NK-92 treated with Interleukin-12 subunit alpha and Interleukin-12 subunit beta, amount 100 ng/mL, for 24 hours (cell line): ENCODE data around the gene RNF167.

ENCODE experiments used
- DNase-seq: peaks from one replicate; lab custom pipeline; 2025; lab: John Stamatoyannopoulos, UW

RNF167 gene

DNA sequence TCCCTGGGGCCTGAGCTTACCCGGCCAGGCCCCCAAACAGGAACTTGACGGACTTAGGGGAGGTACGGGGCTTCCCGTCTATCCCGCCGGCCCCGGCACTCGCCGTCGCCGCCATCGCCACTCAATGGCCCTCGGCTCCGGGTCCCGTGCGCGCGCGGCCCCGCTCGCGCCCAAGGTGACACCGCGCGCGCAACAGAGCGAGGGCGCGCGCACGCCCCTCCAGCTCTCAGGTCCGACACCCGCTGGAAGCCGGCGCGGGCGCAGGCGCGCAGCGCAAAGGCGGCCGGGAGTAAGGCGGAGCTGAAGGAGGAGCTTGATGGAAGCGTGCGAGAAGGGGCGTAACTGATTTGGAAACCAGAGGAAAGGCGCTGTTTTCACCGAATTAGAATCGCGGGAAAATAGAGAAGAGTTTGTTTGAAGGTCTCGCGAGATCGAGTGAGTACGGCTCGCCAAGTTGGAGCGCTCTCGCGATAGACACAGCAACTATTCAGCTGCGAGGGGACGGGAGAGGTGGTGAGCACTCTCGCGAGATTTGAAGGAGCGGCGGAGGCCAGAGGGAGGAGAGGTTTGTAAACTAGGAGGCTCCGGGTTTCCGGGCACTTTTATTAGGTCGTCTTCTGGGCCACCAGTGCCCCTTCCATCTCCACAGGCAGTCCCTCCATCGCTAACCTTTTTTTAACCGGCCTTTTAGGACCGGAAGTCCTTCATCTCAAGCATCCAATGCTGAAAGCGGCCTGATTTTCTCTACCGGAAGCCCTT lies at the start of gene RNF167, which contains the start of gene SLC25A11:
TSS of gene RNF167 (plus strand) at position 473 of the 759 bp plus-strand sequence. CDS start 642 bp downstream, outside the sequence.
TSS of gene SLC25A11 (minus strand) at position 251 of the 759 bp plus-strand sequence. CDS start at position 115, 136 bp downstream.
- peak; percentile 93 for DNase-seq

DNA sequence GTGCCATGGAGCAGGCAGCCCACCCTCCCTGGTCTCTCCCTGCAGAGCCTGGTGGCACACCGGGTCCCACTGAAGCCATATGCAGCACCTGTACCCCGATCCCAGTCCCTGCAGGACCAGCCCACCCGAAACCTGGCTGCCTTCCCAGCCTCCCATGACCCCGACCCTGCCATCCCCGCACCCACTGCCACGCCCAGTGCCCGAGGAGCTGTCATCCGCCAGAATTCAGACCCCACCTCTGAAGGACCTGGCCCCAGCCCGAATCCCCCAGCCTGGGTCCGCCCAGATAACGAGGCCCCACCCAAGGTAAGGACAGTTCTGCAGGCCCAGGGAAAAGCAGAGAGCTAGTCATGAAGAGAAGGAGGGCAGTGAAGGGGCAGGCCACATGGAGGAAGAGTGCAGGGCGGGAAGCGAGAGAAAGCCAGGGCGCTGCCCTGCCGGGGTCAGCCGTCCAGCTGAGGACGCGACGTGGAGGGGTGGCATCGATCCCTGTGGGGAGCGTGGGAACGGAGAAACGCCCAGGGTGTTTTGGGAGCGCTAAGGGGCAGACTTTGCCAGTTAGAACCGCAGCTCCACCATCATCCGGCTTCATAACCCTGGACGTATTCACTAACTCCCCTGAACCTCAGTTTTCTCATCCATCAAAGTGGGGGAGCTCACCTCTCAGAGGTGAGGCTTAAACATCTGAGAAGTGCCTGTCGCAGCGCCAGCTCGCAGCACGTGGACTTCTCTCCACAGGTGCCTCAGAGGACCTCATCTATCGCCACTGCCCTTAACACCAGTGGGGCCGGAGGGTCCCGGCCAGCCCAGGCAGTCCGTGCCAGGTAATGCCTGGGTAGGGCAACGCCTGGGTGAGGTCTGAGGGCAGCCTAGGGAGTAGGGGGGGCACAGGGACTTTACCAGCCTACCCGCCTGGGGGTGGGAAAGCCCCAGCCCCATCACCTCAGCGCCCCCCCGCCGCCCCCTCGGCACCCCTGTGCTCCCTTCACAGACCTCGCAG lies 48.4 kb upstream of the RNF167 start:
- DNase-seq = no peak

DNA sequence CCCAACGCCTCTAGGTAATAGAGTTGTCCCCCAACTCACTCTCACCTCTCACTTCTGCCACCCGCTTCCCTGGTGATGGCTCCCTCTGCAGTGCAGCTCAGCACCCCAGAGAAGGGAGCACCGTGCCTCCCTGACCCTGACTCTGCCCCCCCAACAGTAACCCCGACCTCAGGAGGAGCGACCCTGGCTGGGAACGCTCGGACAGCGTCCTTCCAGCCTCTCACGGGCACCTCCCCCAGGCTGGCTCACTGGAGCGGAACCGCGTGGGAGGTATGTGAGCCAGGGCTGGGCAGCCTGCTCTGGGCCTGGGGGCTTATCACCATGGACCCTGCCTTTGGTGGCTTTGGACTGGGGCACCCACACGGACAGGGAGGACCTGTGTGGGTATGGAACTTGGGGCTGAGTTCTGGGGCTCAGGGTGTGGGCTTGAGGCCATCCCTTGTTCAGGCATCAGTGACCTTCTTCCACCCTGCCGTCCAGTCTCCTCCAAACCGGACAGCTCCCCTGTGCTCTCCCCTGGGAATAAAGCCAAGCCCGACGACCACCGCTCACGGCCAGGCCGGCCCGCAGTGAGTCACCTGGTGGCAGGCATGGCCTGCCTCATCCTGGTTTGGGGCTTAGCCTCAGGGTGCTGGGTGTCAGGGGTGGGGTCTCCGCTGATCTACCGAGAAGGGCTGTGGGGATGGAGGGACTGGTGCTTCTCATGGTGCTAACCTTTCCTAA lies 47.4 kb upstream of the RNF167 start:
- DNase-seq = no peak

- no peak for DNase-seq
These were observed 46.8 kb upstream of the RNF167 start for GRCh38 chr17:4893272-4893671.

DNA sequence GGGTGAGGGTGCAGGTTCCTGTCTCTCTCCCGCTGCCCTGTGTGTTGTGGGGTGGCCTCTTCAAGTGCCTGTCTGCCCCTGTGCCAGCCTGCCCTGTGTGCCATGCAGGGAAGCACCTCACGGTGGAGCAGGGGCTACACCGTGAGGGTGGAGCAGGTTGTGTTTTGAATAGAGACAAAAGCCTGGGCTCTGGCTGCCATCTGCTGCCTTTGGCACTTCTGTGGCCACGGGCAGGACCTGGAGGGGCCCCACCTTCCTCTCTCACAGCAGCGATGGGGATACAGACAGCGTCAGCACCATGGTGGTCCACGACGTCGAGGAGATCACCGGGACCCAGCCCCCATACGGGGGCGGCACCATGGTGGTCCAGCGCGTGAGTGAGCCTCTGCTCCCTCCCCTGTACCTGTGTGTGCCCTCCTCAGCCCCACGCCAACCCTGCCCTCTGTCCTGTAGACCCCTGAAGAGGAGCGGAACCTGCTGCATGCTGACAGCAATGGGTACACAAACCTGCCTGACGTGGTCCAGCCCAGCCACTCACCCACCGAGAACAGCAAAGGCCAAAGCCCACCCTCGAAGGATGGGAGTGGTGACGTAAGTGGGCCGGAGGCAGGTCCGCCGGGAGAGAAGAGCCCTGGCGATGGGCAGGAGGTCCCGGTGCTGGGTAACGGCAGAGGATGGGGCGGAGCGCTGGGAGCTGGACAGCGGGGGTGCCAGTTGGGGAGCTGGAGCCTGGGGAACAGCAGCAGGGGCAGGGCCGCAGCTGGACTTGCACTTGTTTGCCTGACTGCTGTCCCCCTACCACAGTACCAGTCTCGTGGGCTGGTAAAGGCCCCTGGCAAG lies 46.1 kb upstream of the RNF167 start:
- no peak for DNase-seq

DNA sequence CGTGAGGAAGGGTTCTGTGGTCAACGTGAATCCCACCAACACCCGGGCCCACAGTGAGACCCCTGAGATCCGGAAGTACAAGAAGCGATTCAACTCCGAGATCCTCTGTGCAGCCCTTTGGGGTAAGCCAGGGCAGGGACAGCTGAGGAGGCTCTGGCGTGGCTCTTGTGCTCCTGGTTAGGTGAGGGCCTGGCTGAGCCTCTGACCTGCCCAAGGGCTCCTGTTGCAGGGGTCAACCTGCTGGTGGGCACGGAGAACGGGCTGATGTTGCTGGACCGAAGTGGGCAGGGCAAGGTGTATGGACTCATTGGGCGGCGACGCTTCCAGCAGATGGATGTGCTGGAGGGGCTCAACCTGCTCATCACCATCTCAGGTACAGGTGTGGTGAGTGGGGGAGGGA lies 44.9 kb upstream of the RNF167 start:
- no peak for DNase-seq

DNA sequence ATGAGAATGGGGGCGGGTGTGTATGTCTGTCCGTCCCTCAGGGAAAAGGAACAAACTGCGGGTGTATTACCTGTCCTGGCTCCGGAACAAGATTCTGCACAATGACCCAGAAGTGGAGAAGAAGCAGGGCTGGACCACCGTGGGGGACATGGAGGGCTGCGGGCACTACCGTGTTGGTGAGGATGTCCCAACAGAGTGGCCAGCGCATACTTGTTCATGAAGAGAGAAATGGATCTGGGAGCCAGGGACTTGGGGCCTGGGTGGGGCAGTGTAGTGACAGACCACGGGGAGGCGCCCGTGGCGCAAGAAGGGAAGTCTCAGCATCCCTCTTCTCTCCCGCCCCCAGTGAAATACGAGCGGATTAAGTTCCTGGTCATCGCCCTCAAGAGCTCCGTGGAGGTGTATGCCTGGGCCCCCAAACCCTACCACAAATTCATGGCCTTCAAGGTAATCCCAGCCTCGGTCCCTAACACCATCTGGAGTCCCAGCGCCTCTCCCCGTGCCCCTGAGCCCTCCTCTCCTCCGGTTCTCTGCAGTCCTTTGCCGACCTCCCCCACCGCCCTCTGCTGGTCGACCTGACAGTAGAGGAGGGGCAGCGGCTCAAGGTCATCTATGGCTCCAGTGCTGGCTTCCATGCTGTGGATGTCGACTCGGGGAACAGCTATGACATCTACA lies 44.3 kb upstream of the RNF167 start:
- no peak for DNase-seq

GRCh38 chr17:4896332-4897197 lies 43.5 kb upstream of the RNF167 start:
- no peak for DNase-seq

- DNase-seq = no peak
These were observed 42.8 kb upstream of the RNF167 start for GRCh38 chr17:4897198-4897687.

- DNase-seq = no peak
These were observed 42.3 kb upstream of the RNF167 start for GRCh38 chr17:4897785-4898184.

- no peak for DNase-seq
These were observed 41.7 kb upstream of the RNF167 start for GRCh38 chr17:4898351-4898750.

DNA sequence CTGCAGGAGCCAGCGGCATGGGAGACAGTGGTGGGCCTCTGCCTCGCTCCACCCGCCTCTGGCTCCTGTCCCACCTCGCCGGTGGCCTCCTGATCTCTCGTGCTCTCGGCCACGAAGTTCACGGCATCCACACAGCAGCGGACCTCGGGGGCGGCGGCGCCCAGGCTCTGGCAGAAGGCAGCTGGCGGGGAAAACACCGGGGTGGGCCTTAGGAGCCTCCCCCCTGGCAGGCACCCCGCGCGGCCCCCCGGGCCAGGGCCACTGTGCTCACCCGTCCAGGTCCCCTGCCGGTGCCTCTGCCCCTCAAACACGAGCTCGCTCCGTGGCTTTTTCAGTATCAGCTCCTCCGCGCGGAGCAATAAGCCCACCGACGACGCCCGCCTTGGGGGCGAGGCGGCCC lies 41.1 kb upstream of the RNF167 start:
- no peak for DNase-seq

GRCh38 chr17:4899341-4900230 lies 40.5 kb upstream of the RNF167 start, which contains the start of gene C17orf107:
Gene C17orf107, plus strand, starts transcription at chr17:4899536. Its CDS starts 227 bp downstream, at chr17:4899763.
- DNase-seq = no peak

DNA sequence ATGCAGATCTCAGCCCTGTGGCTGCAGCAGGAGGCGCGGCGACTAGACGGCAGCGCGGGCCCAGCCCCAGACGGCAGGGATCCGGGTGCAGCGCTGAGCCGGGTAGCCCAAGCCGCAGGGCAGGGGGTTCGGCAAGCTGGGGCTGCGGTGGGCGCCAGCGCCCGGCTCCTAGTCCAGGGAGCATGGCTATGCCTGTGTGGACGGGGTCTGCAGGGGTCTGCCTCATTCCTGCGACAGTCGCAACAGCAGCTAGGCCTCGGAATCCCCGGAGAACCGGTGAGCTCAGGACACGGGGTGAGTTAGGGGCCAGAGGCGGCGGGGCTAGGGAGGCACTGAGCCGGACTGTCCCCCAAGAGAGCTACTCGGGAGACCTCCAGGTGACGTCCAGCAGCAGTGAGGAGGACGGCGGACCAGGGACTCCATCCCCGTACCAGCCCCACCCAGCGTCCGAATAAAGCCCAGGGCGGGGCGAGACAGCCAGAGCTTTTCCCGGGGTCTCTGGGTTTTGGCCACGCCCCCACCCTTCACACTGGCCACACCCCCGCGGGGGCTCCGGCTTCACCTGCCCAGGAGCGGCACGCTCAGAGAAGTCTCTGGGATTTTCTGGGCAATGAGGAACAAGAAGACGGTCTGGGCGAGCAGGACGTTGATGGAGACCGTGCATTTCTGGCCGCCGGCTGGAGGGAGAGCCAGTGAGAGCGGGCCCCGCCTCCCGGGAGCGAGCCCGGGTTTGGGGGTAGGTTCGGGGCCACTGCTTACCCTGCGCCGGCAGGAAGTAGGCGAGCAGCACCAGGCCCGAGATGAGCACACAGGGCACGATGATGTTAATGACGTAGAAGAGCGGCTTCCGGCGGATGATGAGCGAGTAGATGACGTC lies 39.6 kb upstream of the RNF167 start:
- no peak for DNase-seq

DNA sequence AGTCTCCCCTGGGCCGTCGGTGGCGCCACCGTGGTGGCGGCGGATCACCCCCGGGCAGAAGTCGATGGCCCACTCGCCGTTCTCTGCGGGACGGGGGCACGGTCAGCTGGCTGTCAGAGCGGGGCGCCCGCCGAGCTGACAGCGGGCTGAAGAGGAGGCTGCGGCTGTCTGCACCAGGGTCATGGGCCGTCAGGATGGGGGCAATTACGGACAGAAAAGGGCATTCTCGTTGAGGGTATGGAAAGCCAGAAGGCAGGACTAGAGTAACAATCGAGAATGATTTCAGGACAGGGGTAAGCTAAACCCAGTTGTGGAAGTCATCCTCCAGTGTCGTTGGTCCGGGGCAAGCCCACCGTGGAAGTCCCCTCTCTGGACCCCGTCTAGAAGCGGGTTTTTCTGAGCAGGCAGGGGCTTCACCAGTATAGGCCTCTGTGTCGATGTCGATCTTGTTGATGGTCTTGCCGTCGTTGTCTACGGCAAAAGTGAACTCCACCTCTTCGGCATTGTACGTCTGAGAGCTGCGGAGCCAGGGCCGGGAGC lies 38.9 kb upstream of the RNF167 start:
- DNase-seq = no peak

GRCh38 chr17:4901648-4902344 lies 38.3 kb upstream of the RNF167 start:
- no peak for DNase-seq
